IMR-90 (cell line): ENCODE measurements around the gene PPP1R14B. TPM values are rescaled to one million over a fixed set of nuclear protein-coding genes. Genes with fewer than 3 reads are reported as not detected.

Source experiments
- ATAC-seq: fragments of 200-7000 bp; cut with Tn5 transposase; 2 replicates; pipeline ENCODE4 v1.9.1; 2020; ENCODE audit warnings: low read depth, mild to moderate bottlenecking, moderate library complexity
- BruUV-seq: library from RNA; stranded (reverse); fragments of 400-500 nt; replicated peaks from 2 replicates; lab custom pipeline; 2021; lab: Mats Ljungman, UMichigan
- CTCF ChIA-PET: fragments of 300-600 bp; formaldehyde crosslinking; extraction: SDS; loops from one replicate; lab custom pipeline; 2021; ENCODE audit warnings: antibody characterized with exemption; lab: Yijun Ruan, JAX
- POLR2A ChIA-PET: fragments of 300-600 bp; sonication (Branson Sonifier 250); formaldehyde crosslinking; loops from one replicate; lab custom pipeline; 2022; ENCODE audit warnings: antibody characterized with exemption; ENCODE audit not compliant: unreplicated experiment; lab: Charles Lee
- DNase-seq: peaks from one replicate; pipeline ENCODE4 v3.0.0; 2013
- H2AFZ ChIP-seq: replicated peaks from 2 replicates; pipeline ENCODE3; 2013; ENCODE audit warnings: low read length, mild to moderate bottlenecking; ENCODE audit not compliant: poor library complexity
- H2AK5ac ChIP-seq: 2 replicates; pipeline ENCODE4 v1.6.1; 2013; ENCODE audit warnings: low read depth, low read length, inconsistent platforms
- H2AK9ac ChIP-seq: replicated peaks from 2 replicates; pipeline ENCODE3; 2013; ENCODE audit warnings: mild to moderate bottlenecking, low read depth, low read length, moderate library complexity; ENCODE audit not compliant: poor library complexity
- H2BK120ac ChIP-seq: 2 replicates; pipeline ENCODE4 v1.6.1; 2013; ENCODE audit warnings: low read depth, low read length, inconsistent platforms
- H2BK15ac ChIP-seq: 3 replicates; pipeline ENCODE4 v1.6.1; 2013; ENCODE audit warnings: low read depth, low read length, inconsistent platforms
- H2BK20ac ChIP-seq: 2 replicates; pipeline ENCODE4 v1.6.1; 2013; ENCODE audit warnings: low read depth, mild to moderate bottlenecking, inconsistent platforms, low read length, moderate library complexity
- H2BK5ac ChIP-seq: 2 replicates; pipeline ENCODE4 v1.6.1; 2013; ENCODE audit warnings: mild to moderate bottlenecking, low read depth, low read length, inconsistent platforms; ENCODE audit not compliant: poor library complexity, severe bottlenecking
- H3K14ac ChIP-seq: replicated peaks from 2 replicates; pipeline ENCODE4 v1.6.1; 2013; ENCODE audit warnings: low read depth, low read length, inconsistent platforms
- H3K18ac ChIP-seq: 2 replicates; pipeline ENCODE4 v1.6.1; 2013; ENCODE audit warnings: low read depth, low read length, control low read depth
- H3K23ac ChIP-seq: 2 replicates; pipeline ENCODE4 v1.6.1; 2013; ENCODE audit warnings: low read depth, low read length, inconsistent platforms
- H3K27ac ChIP-seq: 2 replicates; pipeline ENCODE4 v1.5.1; 2013; ENCODE audit warnings: mild to moderate bottlenecking, control low read depth, low read length; ENCODE audit not compliant: insufficient read depth
- H3K27me3 ChIP-seq: 2 replicates; pipeline ENCODE4 v1.6.1; 2013; ENCODE audit warnings: low read length; ENCODE audit not compliant: control insufficient read depth, insufficient read depth
- H3K36me3 ChIP-seq: 2 replicates; pipeline ENCODE4 v1.6.1; 2013; ENCODE audit warnings: low read length, mixed read lengths; ENCODE audit not compliant: control insufficient read depth, insufficient read depth
- H3K4ac ChIP-seq: 2 replicates; pipeline ENCODE4 v1.6.1; 2013; ENCODE audit warnings: low read depth, low read length, inconsistent platforms
- H3K4me1 ChIP-seq: 2 replicates; pipeline ENCODE4 v1.6.1; 2013; ENCODE audit warnings: low read length, mixed read lengths; ENCODE audit not compliant: control insufficient read depth, insufficient read depth
- H3K4me2 ChIP-seq: 2 replicates; pipeline ENCODE4 v1.6.1; 2013; ENCODE audit warnings: low read depth, mild to moderate bottlenecking, control low read depth, low read length, moderate library complexity
- H3K4me3 ChIP-seq: 2 replicates; pipeline ENCODE4 v1.5.1; 2013; ENCODE audit warnings: low read depth, mild to moderate bottlenecking, control low read depth, low read length, moderate library complexity; ENCODE audit not compliant: insufficient read depth
- H3K56ac ChIP-seq: 2 replicates; pipeline ENCODE4 v1.6.1; 2013; ENCODE audit warnings: low read length, inconsistent platforms; ENCODE audit not compliant: insufficient read depth; ENCODE audit errors: extremely low read depth
- H3K79me1 ChIP-seq, 2 experiments: 2 replicates each; pipeline ENCODE4 v1.6.1; 2013; ENCODE audit warnings: low read length in 2 of 2, inconsistent platforms in 1 of 2, low read depth in 1 of 2
- H3K9ac ChIP-seq: 2 replicates; pipeline ENCODE4 v1.6.1; 2013; ENCODE audit warnings: low read depth, low read length, control low read depth
- H3K9me1 ChIP-seq: 2 replicates; pipeline ENCODE4 v1.6.1; 2013; ENCODE audit warnings: low read length, inconsistent platforms; ENCODE audit not compliant: insufficient read depth
- H3K9me3 ChIP-seq: 2 replicates; pipeline ENCODE4 v1.6.1; 2013; ENCODE audit warnings: low read length; ENCODE audit not compliant: control insufficient read depth, insufficient read depth
- H4K20me1 ChIP-seq: 2 replicates; pipeline ENCODE4 v1.6.1; 2013; ENCODE audit warnings: low read length, inconsistent platforms; ENCODE audit not compliant: insufficient read depth
- H4K5ac ChIP-seq: 2 replicates; pipeline ENCODE4 v1.6.1; 2013; ENCODE audit warnings: mild to moderate bottlenecking, low read depth, low read length, control low read depth
- H4K8ac ChIP-seq, 2 experiments: 2 replicates each; pipeline ENCODE4 v1.6.1; 2013; ENCODE audit warnings: low read depth in 2 of 2, low read length in 2 of 2, control low read depth in 1 of 2, inconsistent platforms in 1 of 2
- H4K91ac ChIP-seq: 2 replicates; pipeline ENCODE4 v1.6.1; 2013; ENCODE audit warnings: low read depth, low read length, inconsistent platforms; ENCODE audit not compliant: insufficient read depth
- MXI1 ChIP-seq: IDR thresholded peaks from 2 replicates; pipeline ENCODE4 v1.6.1; 2012; ENCODE audit warnings: low read depth, mild to moderate bottlenecking, low read length, moderate library complexity, borderline replicate concordance
- RAD21 ChIP-seq: IDR thresholded peaks from 2 replicates; pipeline ENCODE4 v1.6.1; 2012; ENCODE audit warnings: low read length, improper control_type of control experiment
- SMC3 ChIP-seq: fragments of 150-350 bp; IDR thresholded peaks from 2 replicates; pipeline ENCODE4 v1.6.1; 2016; ENCODE audit warnings: low read depth, mild to moderate bottlenecking, antibody characterized with exemption, low read length, moderate library complexity
- WGBS, 2 experiments: methylation state at CpG; one replicate each; pipeline versions ENCODE4 v1.1.5 to v1.1.7; 2013; ENCODE audit warnings: missing lambda C conversion rate in 2 of 2; ENCODE audit not compliant: insufficient read length in 1 of 2; ENCODE audit errors: extremely low coverage in 2 of 2; 5-methylcytosine and 5-hydroxymethylcytosine counted together
- dilution Hi-C: fragments of 300-500 bp; cut with HindIII; formaldehyde crosslinking; loops from one replicate; pipeline ENCODE4 v1.14.3; 2018; ENCODE audit warnings: low sequenced_read_pairs; ENCODE audit not compliant: unreplicated experiment
- in situ Hi-C: fragments of 300-500 bp; cut with MboI; formaldehyde crosslinking; loops from 3 replicates; pipeline ENCODE4 v1.14.3; 2019; ENCODE audit warnings: low sequenced_read_pairs, inconsistent platforms, mixed read lengths
- intact Hi-C: fragments of 100-400 bp; cut with micrococcal nuclease; formaldehyde crosslinking; loops from 2 replicates; pipeline ENCODE4 v1.10.0; 2022
- polyA plus RNA-seq, 3 experiments: library from polyadenylated mRNA; depleted of rRNA; stranded (reverse); fragments of >200 nt; gene quantifications; 2 replicates each; pipeline ENCODE4 v1.2.3, GENCODE V29; 2012; ENCODE audit warnings: low replicate concordance in 1 of 3
- total RNA-seq: library from RNA; depleted of rRNA; stranded (reverse); fragments of >200 nt; gene quantifications from 2 replicates; pipeline ENCODE4 v1.2.3, GENCODE V29; 2012

The PPP1R14B gene
- total and polyA plus RNA-seq, 2 of the 4 experiments (the other 2 are of a cell fraction), result 176 to 257 TPM

- ATAC-seq (no peak), DNase-seq (no peak)
- no peak overlapping the region for H3K9ac ChIP-seq
- 0 out of 2 replicates have a peak, but pooled peaks cover 6% of the 10 kb centered on the region for H3K9me1 ChIP-seq
- in situ Hi-C loops, result no loop called here
- intact Hi-C loops, result no loop called here
- H2BK20ac ChIP-seq, result no peak overlapping the region
- H3K36me3 ChIP-seq, result peaks cover 21% of the 10 kb centered on the region
- no peak overlapping the region for H2BK5ac ChIP-seq
- no peak overlapping the region for H3K14ac ChIP-seq
- no peak for TF ChIP-seq SMC3
- TF ChIP-seq MXI1, result no peak
- TF ChIP-seq RAD21, result no peak
- no peaks in the 10 kb centered on the region for H3K9me3 ChIP-seq
- WGBS, 2 experiments, result 94% methylated on average over 11 of the region's 27 CpGs; no CpG with 5 or more reads in 1 of the 2 experiments
- H3K18ac ChIP-seq, result no peak overlapping the region
- H4K91ac ChIP-seq, result no peak overlapping the region
- no peak overlapping the region for H4K5ac ChIP-seq
- no peak overlapping the region for H4K8ac ChIP-seq
- no peak overlapping the region for H3K23ac ChIP-seq
- H2BK15ac ChIP-seq, result no peak overlapping the region
- H3K4me1 ChIP-seq, result peaks cover 20% of the 10 kb centered on the region
- BruUV-seq, result no TSS peak
- H2BK120ac ChIP-seq, result no peak overlapping the region
- no peak overlapping the region for H3K27ac ChIP-seq
- dilution Hi-C loops, result no loop called here
- peak overlapping the region; percentile 90 for H2AK9ac ChIP-seq
- ChIA-PET CTCF (no interaction called here), POLR2A (interaction anchor here (1.2 kb wide), 1 partner anchor 18 kb away, joined by 3 read pairs; no protein-coding TSS in a partner anchor)
- H4K20me1 ChIP-seq, result no peaks in the 10 kb centered on the region; the same call in 1 of the 2 replicates
- peaks cover 5 to 34% of the 10 kb centered on the region in 2 experiments for H3K79me1 ChIP-seq
- no peak overlapping the region for H3K56ac ChIP-seq
- H2AK5ac ChIP-seq, result peak overlapping the region; percentile 13; the same call in 1 of the 2 replicates
- H3K27me3 ChIP-seq, result no peaks in the 10 kb centered on the region
- no peak overlapping the region for H3K4me3 ChIP-seq
- no peak overlapping the region for H3K4me2 ChIP-seq
- no peak overlapping the region for H2AFZ ChIP-seq
- no peak overlapping the region for H3K4ac ChIP-seq
These were observed 20.6 kb upstream of the PPP1R14B start for GRCh38 chr11:64267207-64267945.
